H9 (cell line): ENCODE results near the gene LRP1B. TPM values are rescaled to one million over a fixed set of nuclear protein-coding genes. Genes with fewer than 3 reads are reported as not detected.

Experiments used
- DNase-seq: peaks from one replicate; pipeline ENCODE4 v3.0.0-alpha.2; 2017
- H2AFZ ChIP-seq: one replicate; pipeline ENCODE4 v1.6.1; 2013; ENCODE audit warnings: mild to moderate bottlenecking, low read length, control low read depth, moderate library complexity
- H2AK5ac ChIP-seq: 2 replicates; pipeline ENCODE4 v1.6.1; 2013; ENCODE audit warnings: low read length, control low read depth, mixed read lengths; ENCODE audit not compliant: insufficient read length
- H2BK120ac ChIP-seq: one replicate; pipeline ENCODE4 v1.6.1; 2013; ENCODE audit warnings: low read depth, mild to moderate bottlenecking, low read length, control low read depth, inconsistent platforms; ENCODE audit not compliant: poor library complexity, severe bottlenecking
- H2BK12ac ChIP-seq: 2 replicates; pipeline ENCODE4 v1.6.1; 2013; ENCODE audit warnings: low read length, control low read depth, mixed read lengths, low read depth; ENCODE audit not compliant: insufficient read length
- H2BK15ac ChIP-seq: 2 replicates; pipeline ENCODE4 v1.6.1; 2013; ENCODE audit warnings: low read depth, low read length, control low read depth
- H2BK20ac ChIP-seq: one replicate; pipeline ENCODE4 v1.6.1; 2013; ENCODE audit warnings: low read depth, mild to moderate bottlenecking, low read length, control low read depth, inconsistent platforms; ENCODE audit not compliant: poor library complexity, severe bottlenecking
- H2BK5ac ChIP-seq: 2 replicates; pipeline ENCODE4 v1.6.1; 2013; ENCODE audit warnings: low read length, control low read depth, mixed read lengths; ENCODE audit not compliant: insufficient read length
- H3K14ac ChIP-seq: 2 replicates; pipeline ENCODE4 v1.6.1; 2013; ENCODE audit warnings: low read length, control low read depth; ENCODE audit not compliant: insufficient read depth
- H3K18ac ChIP-seq: 2 replicates; pipeline ENCODE4 v1.6.1; 2013; ENCODE audit warnings: low read depth, mild to moderate bottlenecking, mixed read lengths, low read length, control low read depth; ENCODE audit not compliant: insufficient read length
- H3K23ac ChIP-seq: 2 replicates; pipeline ENCODE4 v1.6.1; 2013; ENCODE audit warnings: low read length, control low read depth, mixed read lengths, low read depth; ENCODE audit not compliant: insufficient read length
- H3K23me2 ChIP-seq: 2 replicates; pipeline ENCODE4 v1.6.1; 2013; ENCODE audit warnings: low read depth, mild to moderate bottlenecking, mixed read lengths, low read length, control low read depth; ENCODE audit not compliant: insufficient read length, poor library complexity, severe bottlenecking
- H3K27ac ChIP-seq: 2 replicates; pipeline ENCODE4 v1.5.1; 2013; ENCODE audit warnings: low read length, control low read depth, mixed read lengths, low read depth; ENCODE audit not compliant: insufficient read length
- H3K27me3 ChIP-seq: 2 replicates; pipeline ENCODE4 v1.6.1; 2013; ENCODE audit warnings: low read length, control low read depth, inconsistent platforms; ENCODE audit not compliant: insufficient read depth
- H3K4ac ChIP-seq: 2 replicates; pipeline ENCODE4 v1.6.1; 2013; ENCODE audit warnings: low read depth, mild to moderate bottlenecking, control low read depth, inconsistent platforms, low read length, moderate library complexity
- H3K4me1 ChIP-seq: 2 replicates; pipeline ENCODE4 v1.6.1; 2013; ENCODE audit warnings: low read length, control low read depth, inconsistent platforms; ENCODE audit not compliant: insufficient read depth
- H3K4me2 ChIP-seq: 2 replicates; pipeline ENCODE4 v1.6.1; 2013; ENCODE audit warnings: low read length, control low read depth, mixed read lengths; ENCODE audit not compliant: insufficient read length, insufficient read depth
- H3K56ac ChIP-seq: 2 replicates; pipeline ENCODE4 v1.6.1; 2013; ENCODE audit warnings: low read depth, mild to moderate bottlenecking, mixed read lengths, low read length, control low read depth; ENCODE audit not compliant: insufficient read length
- H3K79me1 ChIP-seq: 2 replicates; pipeline ENCODE4 v1.6.1; 2013; ENCODE audit warnings: low read depth, mild to moderate bottlenecking, moderate library complexity, low read length, control low read depth, inconsistent platforms; ENCODE audit not compliant: insufficient read depth, poor library complexity, severe bottlenecking
- H3K79me2 ChIP-seq: 2 replicates; pipeline ENCODE4 v1.6.1; 2013; ENCODE audit warnings: low read length, control low read depth, inconsistent platforms; ENCODE audit not compliant: insufficient read depth
- H3K9ac ChIP-seq: 2 replicates; pipeline ENCODE4 v1.6.1; 2013; ENCODE audit warnings: low read length, control low read depth, mixed read lengths; ENCODE audit not compliant: insufficient read length; ENCODE audit errors: extremely low read depth
- H3K9me3 ChIP-seq: one replicate; pipeline ENCODE4 v1.6.1; 2013; ENCODE audit warnings: low read depth, low read length, inconsistent platforms; ENCODE audit not compliant: control insufficient read depth
- H3T11ph ChIP-seq: one replicate; pipeline ENCODE4 v1.6.1; 2013; ENCODE audit warnings: mild to moderate bottlenecking, low read length, control low read depth, inconsistent platforms
- H4K20me1 ChIP-seq: one replicate; pipeline ENCODE4 v1.6.1; 2013; ENCODE audit not compliant: control insufficient read depth, insufficient read length, insufficient read depth
- H4K5ac ChIP-seq: 2 replicates; pipeline ENCODE4 v1.6.1; 2013; ENCODE audit warnings: low read depth, mild to moderate bottlenecking, mixed read lengths, low read length, control low read depth; ENCODE audit not compliant: insufficient read length
- H4K8ac ChIP-seq: replicated peaks from 2 replicates; pipeline ENCODE4 v1.6.1; 2013; ENCODE audit warnings: low read length, control low read depth, mixed read lengths, low read depth; ENCODE audit not compliant: insufficient read length
- H4K91ac ChIP-seq: 2 replicates; pipeline ENCODE4 v1.6.1; 2013; ENCODE audit warnings: low read depth, mild to moderate bottlenecking, moderate library complexity, mixed read lengths, low read length, control low read depth; ENCODE audit not compliant: insufficient read length
- H3K27ac Mint-ChIP-seq, 3 experiments: 2 replicates in 2 of 3; 3 replicates in 1 of 3; pipeline ENCODE4 v1.8.0; 2020 to 2021; ENCODE audit warnings: mixed read lengths in 3 of 3, mild to moderate bottlenecking in 1 of 3, moderate library complexity in 1 of 3
- H3K27me3 Mint-ChIP-seq: 2 replicates; pipeline ENCODE4 v1.8.0; 2021; ENCODE audit warnings: low read depth, mild to moderate bottlenecking, moderate library complexity, mixed read lengths
- H3K36me3 Mint-ChIP-seq, 3 experiments: 2 replicates in 2 of 3; 3 replicates in 1 of 3; pipeline ENCODE4 v1.8.0; 2020 to 2021; ENCODE audit warnings: low read depth in 3 of 3, mixed read lengths in 3 of 3; ENCODE audit not compliant: insufficient read depth in 1 of 3
- H3K4me1 Mint-ChIP-seq, 2 experiments: 2 replicates each; pipeline ENCODE4 v1.8.0; 2020; ENCODE audit warnings: mixed read lengths in 2 of 2
- H3K4me3 Mint-ChIP-seq, 2 experiments: 2 replicates in 1 of 2; 3 replicates in 1 of 2; pipeline ENCODE4 v1.8.0; 2020 to 2021; ENCODE audit warnings: mild to moderate bottlenecking in 2 of 2, mixed read lengths in 2 of 2, moderate library complexity in 1 of 2
- H3K9me3 Mint-ChIP-seq, 2 experiments: 2 replicates in 1 of 2; 3 replicates in 1 of 2; pipeline ENCODE4 v1.8.0; 2020; ENCODE audit warnings: mild to moderate bottlenecking in 2 of 2, mixed read lengths in 2 of 2, moderate library complexity in 1 of 2
- WGBS: extraction: QIAGEN DNeasy Blood & Tissue Kit; methylation state at CpG from one replicate; pipeline ENCODE4 v1.1.7; 2013; ENCODE audit warnings: missing lambda C conversion rate, low lambda C conversion rate, mixed read lengths; ENCODE audit not compliant: insufficient read length; ENCODE audit errors: extremely low coverage; 5-methylcytosine and 5-hydroxymethylcytosine counted together
- total RNA-seq: library from RNA; stranded (reverse); gene quantifications from 2 replicates; pipeline ENCODE4 v1.2.1, GENCODE V29; 2021
- TF ChIP-seq, protein P1 (sequence below): fragments of 200-600 bp; sonication (generic); conservative IDR thresholded peaks from 3 replicates; pipeline ENCODE4 v1.8.0; 2021; ENCODE audit warnings: antibody characterized with exemption, mild to moderate bottlenecking

The LRP1B gene
- total RNA-seq, 1 experiment from 2014 or later: not detected

DNA sequence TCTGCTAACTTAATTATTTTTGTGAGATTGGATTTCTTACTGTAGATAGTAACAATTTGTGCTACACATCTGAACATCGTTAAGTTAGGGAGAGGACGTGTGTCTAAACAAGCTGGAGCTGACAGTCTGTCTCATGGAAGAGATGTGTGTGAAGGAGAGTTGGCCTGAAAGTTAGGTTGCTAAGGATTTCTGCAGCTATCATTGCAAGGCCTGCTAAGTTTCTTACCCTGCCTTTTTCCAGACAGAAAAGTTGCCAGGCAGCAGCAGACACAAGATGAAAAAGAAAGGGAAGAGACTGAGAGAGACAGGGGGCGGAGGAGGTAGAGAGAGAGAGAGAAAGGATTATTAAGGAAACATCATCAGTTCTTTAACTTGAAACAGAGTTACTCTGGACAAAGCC lies 4.1 kb upstream of the LRP1B start:
- no peaks in the 10 kb centered on the region for H3K4me1 ChIP-seq
- H3K23me2 ChIP-seq: peaks cover 16% of the 10 kb centered on the region
- H4K20me1 ChIP-seq: no peaks in the 10 kb centered on the region
- no peak overlapping the region for H3K27ac ChIP-seq
- no peak overlapping the region for H3T11ph ChIP-seq
- H3K18ac ChIP-seq: no peak overlapping the region
- no peak overlapping the region for H2BK120ac ChIP-seq
- no peak overlapping the region for H2BK5ac ChIP-seq
- no peaks in the 10 kb centered on the region for H3K9me3 ChIP-seq
- H4K8ac ChIP-seq: no peak overlapping the region
- Mint-ChIP-seq H3K36me3 (no peaks in the 10 kb centered on the region), H3K27ac (no peak overlapping the region), H3K4me1 (peaks cover 9 to 12% of the 10 kb centered on the region in 2 experiments), H3K9me3 (no peaks in the 10 kb centered on the region; a peak in 2 of 5 replicates), H3K27me3 (peaks cover 35% of the 10 kb centered on the region), H3K4me3 (no peak overlapping the region)
- no CpG with 5 or more reads among the region's 3 CpGs for WGBS
- no peak overlapping the region for H2BK12ac ChIP-seq
- H3K14ac ChIP-seq: no peak overlapping the region
- H2BK20ac ChIP-seq: no peak overlapping the region
- no peak overlapping the region for H3K9ac ChIP-seq
- no peaks in the 10 kb centered on the region for H3K79me2 ChIP-seq
- peaks cover under 1% of the 10 kb centered on the region; the same call in 1 of the 2 replicates for H3K27me3 ChIP-seq
- H3K79me1 ChIP-seq: no peaks in the 10 kb centered on the region
- no peak overlapping the region for H2AK5ac ChIP-seq
- TF ChIP-seq, protein P1, sequence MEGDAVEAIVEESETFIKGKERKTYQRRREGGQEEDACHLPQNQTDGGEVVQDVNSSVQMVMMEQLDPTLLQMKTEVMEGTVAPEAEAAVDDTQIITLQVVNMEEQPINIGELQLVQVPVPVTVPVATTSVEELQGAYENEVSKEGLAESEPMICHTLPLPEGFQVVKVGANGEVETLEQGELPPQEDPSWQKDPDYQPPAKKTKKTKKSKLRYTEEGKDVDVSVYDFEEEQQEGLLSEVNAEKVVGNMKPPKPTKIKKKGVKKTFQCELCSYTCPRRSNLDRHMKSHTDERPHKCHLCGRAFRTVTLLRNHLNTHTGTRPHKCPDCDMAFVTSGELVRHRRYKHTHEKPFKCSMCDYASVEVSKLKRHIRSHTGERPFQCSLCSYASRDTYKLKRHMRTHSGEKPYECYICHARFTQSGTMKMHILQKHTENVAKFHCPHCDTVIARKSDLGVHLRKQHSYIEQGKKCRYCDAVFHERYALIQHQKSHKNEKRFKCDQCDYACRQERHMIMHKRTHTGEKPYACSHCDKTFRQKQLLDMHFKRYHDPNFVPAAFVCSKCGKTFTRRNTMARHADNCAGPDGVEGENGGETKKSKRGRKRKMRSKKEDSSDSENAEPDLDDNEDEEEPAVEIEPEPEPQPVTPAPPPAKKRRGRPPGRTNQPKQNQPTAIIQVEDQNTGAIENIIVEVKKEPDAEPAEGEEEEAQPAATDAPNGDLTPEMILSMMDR: no peak
- H3K56ac ChIP-seq: no peak overlapping the region
- H3K23ac ChIP-seq: no peak overlapping the region
- no peak overlapping the region for H4K5ac ChIP-seq
- H2BK15ac ChIP-seq: no peak overlapping the region
- DNase-seq: no peak
- H3K4ac ChIP-seq: no peak overlapping the region
- H3K4me2 ChIP-seq: no peak overlapping the region
- no peak overlapping the region for H4K91ac ChIP-seq
- H2AFZ ChIP-seq: no peak overlapping the region
